HG03066 (cell line): ENCODE results near the gene ADAM10.

ENCODE experiments used
- ATAC-seq: cut with Tn5 transposase; IDR thresholded peaks from one replicate; pipeline ENCODE4 v1.9.1; 2021; ENCODE audit warnings: low read depth; ENCODE audit not compliant: unreplicated experiment

Gene ADAM10

DNA sequence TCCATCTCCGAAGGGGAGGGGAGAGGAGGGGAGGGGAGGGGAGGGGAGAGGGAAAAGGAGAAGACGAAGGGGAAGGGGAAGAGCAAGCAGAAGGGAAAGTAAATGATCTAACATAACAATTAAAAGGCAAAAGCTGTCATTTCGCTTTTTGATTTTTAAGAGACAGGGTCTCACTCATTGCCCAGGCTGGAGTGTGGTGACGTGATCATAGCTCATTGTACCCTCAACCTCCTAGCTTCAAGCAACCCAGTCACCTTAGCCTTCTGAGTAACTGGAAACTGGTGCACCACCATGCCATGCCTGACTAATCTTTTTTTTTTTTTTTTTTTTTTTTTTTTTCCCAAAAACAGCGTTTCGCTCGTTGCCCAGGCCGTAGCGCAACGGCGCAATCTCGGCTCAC, 22.6 kb downstream of the ADAM10 start:
- ATAC-seq, result no peak

DNA sequence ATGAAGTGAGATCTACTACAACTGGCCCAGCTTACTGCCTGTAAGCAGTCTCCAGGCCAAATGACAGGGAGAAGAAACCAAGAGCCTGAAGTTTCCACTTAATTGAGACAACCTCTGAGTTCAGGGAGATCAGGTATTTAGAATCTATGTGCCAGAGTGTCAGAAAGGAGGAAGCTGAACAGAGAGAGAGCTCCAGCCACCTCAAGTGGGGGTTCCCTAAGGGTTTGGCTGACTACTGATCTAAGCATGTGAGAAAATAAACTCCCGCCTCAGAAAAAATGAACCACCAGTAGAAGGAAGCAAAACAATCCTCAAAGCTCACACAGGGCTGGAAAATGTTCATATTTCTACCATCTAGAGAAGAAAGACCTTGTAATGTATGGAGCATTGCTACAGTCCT, 25.0 kb downstream of the ADAM10 start:
- peak; percentile 69 for ATAC-seq

DNA sequence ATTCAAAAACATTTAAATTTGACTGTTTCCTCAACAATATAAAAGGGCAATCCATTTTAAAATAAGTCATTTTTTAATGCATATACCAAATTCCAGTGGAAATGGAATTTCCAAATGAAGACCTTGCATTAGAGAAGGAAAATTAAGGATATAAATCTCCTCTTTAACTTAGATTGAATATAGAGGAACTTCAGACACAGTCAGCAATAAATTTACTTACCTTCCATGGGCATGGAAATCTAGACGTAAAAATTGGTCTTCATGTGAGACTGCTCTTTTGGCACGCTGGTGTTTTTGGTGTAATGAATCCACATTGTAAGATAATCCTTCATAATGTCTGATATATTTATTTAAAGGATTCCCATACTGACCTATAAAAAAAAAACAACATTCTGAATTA, 32.1 kb downstream of the ADAM10 start:
- no peak for ATAC-seq

DNA sequence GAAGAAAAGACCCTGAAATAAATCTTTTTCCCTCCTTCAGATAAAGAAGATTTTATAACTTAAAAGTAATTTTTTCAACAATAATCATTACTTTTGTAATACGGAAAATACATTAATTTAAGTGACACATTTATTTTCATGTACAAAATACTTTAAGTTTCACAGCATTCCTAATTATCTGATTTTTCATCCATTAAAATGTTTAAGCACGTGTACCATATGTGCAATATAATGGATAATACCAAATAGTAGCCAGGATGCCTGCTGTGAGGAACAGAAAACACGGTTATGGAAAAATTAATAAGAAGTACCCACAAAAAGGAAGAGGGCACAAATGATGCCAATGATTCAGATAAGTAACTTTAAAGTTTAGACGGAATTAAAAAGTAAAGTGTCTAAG, 33.5 kb downstream of the ADAM10 start:
- no peak for ATAC-seq

DNA sequence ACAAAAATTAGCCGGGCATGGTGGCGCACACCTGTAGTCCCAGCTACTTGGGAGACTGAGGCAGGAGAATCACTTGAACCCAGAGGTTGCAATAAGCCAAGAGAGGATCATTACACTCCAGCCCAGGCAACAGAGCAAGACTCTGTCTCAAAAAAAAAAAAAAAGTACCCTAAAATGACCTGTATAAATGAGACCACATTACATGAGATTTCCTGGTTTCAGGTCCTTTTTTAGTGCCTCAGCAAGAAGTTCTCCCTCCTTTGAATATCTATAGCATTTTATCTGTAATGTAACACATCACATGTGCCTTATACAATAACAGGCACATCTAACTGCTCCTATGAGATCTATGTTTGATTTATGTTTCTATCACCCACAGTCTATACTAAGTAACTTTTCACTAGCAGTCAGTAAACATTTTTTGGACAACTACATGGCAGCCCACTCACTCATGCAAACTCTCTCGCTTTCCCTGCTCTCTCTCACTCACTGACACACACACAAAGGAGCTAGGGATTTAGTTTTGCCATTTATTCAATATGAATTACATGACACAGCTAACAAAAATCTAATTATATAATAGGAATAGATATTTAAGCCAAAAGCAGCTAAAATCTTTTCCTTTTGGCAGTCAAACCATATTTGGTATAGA, 34.1 kb downstream of the ADAM10 start:
- no peak for ATAC-seq

DNA sequence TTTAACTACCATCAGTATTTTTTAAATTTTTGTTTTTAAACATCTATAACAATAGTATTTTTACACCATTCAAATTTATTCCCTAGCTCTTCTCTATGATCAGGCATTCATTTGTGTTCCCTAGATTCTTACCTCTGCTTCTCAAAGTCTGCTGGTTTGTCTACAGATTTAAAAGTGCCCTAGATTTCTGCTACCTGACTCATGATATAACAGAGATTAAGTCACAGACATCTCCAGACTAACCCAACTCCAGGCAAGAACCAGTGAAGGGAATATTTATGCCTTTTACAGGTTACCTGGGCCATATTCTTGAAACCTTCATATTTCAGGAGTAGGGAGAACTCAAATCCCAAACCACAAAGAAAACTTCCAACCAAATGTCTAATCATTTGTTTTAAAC, 38.8 kb downstream of the ADAM10 start:
- no peak for ATAC-seq

DNA sequence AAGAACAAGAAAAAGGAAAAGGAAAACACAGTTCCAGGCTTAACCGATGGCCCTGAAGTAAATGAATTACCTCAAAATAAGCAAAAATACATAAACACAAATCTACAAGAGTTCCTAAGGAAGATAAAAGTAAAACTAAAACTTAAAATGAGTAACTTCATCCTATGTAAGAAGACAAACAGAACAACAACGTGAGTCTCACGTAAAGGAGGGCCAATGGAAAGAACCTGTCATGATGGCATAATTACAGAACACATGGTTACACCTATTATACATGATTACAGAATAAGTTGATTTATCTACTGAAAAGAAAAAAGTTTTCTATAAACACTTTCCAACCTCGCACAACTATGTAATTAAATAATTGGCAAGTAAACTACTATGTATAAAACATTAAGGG, 42.1 kb downstream of the ADAM10 start:
- ATAC-seq, result no peak

DNA sequence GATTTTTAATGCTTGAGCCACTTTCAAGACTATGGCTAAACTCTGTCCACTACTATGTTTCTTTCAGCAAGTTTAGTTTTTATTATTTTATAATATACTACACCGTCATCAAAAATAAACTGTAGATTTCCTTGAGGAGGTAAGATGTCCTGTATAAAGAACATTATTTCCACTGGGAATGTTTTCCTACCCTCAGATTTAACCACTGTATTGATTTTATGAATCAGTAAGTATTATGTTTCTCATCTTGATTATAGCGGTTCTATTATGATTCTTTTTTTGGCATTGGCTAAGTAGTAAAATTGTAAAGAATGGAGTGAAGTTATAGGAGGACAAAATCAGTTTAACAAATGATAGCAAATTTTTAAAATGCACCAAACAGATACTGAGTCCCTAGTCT, 44.4 kb downstream of the ADAM10 start:
- no peak for ATAC-seq

DNA sequence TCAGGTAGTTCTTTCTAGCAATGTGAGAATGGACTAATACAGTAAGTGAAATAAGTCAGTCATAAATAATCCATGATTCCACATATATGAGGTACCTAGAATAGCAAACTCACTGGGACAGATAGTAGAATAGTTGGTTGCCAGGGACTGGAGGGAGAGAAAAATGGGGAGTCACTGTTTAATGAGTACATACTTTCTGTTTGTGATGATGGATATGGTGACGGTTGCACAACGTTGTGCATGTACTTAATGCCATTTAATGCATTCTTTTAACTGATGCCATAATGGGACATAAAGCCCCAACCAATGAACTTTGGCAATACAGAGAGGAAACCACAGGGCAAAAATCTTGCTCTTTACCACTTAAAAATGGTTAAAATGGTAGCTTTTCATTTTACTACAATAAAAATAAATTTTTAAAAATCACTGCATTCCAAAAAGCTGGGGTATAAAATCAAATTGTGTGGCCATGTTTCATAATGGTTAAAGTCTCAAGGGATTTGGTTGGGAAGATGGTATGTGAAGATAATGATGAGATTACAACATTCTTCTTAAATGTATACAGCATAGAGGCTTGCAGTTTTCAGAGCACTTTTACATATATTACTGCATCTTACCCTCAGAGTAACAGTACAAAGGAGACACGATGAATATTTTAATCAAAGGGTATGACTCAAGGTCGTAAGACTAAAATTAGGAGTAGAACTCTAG, 45.2 kb downstream of the ADAM10 start:
- no peak for ATAC-seq

DNA sequence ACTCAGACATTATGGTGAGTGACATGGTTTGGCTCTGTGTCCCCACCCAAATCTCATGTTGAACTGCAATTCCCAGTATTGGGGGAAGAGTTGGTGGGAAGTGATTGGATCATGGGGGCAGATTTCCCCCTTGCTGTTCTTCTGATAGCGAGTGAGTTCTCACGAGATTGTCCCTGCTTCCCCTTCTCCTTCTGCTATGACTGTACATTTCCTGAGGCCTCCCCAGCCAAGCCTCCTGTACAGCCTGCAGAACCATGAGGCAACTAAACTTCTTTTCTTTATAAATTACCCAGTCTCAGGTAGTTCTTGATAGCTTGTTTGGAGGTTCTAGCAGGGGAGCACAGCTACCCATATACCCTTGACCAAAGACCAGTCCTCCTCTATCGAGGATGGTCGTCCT, 45.9 kb downstream of the ADAM10 start:
- ATAC-seq, result no peak

DNA sequence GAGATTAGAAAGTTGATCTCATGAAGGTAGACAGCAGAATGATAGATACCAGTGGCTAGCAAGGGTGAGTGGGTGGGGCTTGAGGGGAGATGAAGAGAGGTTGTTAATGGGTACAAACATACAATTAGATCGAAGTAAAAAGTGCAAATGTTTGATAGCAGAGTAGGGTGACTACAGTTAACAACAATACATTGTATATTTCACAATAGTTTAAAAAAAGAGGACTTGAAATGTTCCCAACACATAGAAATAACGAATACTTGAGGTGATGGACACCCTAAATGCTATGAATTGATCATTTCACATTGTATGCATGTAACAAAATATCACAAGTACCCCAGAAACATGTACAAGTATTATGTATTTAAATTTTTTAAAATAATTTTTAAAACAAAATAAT, 47.3 kb downstream of the ADAM10 start:
- no peak for ATAC-seq

DNA sequence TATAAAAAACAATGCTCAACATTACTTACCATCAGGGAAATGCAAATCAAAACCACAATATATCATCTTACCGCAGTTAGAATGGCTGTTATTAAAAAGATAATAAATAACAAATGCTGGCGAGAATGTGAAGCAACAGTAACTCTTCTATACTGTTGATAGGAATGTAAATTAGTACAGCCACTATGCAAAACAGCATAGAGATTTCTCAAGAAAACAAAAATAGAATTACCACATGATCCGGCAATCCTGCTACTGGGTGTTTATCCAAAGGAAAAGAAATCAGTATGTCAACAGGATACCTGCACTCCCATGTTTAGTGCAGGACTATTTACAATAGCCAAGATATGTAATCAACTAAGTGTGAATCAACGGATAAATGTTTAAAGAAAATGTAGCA, 48.1 kb downstream of the ADAM10 start:
- ATAC-seq, result no peak

DNA sequence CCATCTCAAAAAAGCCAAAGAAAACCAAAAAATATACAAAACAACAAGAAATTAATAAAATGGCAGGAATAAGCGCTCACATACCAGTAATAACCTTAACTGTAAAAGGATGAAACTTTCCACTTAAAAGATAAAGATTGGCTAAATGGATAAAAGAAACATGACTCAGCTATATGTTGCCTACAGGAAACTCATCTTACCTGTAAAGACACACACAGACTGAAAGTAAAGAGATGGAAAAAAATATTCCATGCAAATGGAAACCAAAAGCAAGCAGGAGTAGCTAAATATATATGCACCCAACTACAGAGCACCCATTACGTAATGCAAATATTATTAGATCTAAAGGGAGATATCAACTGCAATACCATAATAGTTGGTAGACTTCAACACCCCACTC, 49.7 kb downstream of the ADAM10 start:
- ATAC-seq, result no peak

DNA sequence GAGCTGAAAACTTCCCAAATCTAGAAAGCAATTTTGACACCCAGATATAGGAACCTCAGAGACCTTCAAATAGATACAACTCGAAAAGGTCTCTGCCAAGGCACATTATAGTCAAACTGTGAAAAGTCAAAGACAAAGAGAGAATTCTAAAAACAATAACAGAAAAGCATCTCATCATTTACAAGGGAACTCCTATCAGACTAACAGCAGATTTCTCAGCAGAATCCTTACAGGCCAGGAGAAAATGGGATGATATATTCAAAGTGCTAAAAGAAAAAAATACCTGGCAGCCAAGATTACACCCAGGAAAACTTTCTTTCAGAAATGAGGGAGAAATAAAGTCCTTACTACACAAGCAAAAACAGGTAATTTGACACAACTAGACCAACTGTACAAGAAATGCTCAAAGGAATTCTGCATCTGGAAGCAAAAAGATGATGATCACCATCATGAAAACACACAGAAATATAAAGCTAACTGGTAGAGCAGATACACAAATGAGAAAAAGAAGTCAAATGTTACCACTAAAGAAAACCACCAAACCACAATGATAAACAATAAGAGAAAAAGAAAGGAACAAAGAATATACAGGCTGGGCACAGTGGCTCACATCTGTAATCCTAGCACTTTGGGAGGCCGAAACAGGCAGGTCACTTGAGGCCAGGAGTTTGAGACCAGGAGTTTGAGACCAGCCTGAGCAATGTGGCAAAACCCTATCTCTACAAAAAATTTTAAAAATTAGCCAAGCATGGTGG, 50.4 kb downstream of the ADAM10 start:
- no peak for ATAC-seq

DNA sequence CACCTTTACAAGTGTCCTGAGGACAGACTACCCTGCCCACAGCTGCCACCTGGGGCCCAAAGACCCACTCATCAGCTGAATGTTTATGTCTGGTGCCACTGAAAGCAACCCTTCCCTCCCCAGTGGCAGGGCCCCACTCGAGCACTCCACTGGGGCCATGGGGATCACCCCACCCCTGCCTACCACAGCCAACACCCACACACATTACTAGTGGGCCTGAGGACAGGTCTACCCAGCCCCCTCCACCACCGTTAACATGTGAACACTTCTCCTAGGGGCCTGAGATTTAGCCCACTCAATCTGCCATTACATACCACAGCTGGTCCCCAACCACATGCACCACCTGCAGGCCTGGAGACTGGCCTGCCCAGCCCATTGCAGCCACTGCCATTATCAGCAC, 52.3 kb downstream of the ADAM10 start:
- no peak for ATAC-seq

DNA sequence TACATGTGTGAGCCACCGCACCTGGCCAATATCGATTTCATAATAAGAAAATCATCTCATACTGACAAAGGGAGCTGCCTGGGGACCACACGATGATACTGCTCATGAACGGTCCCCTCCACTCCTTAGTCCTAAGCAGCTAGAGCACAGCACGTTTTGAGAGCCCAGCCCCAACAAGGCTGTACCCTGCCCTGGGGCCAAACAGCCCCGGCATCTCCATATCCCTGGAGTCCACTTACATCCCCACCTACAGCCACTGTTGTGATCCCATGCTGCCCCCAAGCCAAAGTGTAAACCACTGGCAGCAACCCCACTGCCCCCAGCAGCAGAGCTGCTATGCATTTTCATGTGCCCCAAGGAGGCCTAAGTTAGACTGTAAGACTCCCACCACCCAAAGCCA, 52.8 kb downstream of the ADAM10 start:
- no peak for ATAC-seq

DNA sequence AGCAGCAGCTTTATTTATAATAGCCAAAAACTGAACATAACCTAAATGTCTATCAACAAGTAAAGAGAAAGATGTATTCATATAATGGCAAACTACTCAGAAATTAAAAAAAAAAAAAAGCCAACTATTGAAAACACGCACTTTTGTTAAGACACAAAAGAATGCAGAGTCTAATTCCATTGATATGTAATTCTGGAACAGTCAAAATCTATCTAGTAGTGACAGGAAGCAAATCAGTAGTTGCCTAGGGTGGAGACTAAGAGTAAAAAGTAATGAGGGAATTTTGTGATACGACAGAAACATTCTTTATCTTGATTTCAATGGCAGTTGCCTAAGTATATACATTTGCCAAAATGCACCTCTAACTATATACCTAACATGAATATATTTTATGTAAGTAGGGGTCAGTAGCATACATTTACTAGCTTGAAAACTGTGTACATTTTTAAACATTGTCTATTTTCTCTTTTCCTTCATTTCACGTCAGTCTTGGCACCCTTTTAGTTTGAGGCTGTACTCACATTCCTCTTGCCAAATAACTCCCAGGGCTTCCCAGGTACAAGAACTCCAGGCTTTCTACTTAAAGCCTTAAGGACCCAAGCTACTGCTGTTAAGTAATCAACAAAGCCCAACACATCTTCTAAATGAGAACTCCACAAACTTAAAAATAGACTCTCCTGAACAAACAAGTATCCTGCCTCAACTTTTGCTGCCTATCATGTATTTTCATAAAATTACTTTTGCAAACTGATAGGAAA, 54.7 kb downstream of the ADAM10 start:
- no peak for ATAC-seq

DNA sequence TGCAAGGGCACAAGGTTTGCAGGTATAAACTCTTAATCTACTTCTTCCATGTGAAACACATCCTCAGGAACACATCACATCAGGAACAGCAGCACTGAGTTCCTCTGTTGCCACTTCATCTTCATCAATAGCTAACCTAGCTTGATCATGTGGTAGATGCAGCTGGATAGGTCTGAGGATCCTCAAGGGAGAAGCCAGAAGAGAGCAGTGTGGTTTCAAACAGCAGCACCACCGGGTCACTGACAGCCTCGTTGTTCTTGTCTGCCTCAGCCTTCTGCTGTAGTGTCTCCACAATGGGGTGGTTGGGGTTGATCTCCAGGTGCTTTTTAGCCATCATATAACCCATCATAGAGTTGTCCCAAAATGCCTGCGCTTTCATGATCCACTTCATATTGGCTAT, 58.8 kb downstream of the ADAM10 start:
- no peak for ATAC-seq

DNA sequence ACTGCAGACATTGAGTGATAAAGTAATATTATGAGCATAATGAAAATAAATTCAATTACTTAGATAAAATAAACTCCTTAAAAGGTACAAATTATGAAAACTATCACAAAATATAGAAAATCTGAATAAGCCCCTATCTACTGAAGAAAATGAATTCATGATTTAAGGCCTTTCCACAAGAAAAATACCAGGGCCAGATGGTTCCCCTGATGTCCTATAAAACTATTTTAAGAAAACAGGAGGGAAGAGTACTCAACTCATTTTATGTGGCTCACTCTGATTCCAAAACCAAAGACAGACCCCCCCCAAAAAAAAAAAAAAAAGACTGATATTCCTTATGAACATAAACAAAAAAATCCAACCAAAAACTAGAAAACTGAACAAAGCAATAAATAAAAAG, 59.9 kb downstream of the ADAM10 start:
- ATAC-seq, result no peak

DNA sequence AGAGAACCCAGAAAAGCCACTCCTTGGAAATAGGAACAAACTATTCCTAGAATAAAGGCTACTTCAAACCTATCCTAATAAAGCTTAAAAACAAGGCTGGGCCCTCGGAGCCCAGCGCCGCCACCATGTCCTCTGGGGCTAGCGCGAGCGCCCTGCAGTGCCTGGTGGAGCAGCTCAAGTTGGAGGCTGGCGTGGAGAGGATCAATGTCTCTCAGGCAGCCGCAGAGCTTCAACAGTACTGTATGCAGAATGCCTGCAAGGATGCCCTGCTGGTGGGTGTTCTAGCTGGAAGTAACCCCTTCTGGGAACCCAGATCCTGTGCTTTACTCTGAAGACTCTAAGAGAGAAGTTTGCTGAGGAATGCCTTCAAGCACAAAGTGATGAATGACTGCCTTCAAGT, 63.2 kb downstream of the ADAM10 start:
- no peak for ATAC-seq

DNA sequence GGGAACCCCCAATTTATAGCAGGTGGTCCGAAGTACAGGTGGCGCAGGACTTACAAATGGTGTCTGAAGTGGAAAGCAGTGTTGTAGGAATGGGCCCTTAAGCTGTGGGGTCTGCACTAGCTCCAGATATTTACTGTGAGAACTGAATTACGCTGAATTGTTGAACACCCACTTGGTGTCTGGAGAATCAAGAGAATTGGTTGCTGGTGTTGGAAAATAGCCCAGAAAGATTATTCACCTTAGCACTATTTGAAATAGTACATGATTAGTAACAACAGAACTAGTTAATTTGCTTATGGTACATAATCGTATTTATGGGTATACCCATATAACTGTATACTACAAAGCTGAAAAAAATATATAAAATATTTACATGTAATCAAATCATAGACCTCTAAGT, 64.8 kb downstream of the ADAM10 start:
- no peak for ATAC-seq
